AML-193 (cell line): ENCODE measurements around the gene PPP2R5C.
A peak's percentile ranks its signal among the peaks of the same experiment; 100 is the strongest.
"Not testable (repeated sequence)": the region's sequence is repeated elsewhere in the genome, so short reads cannot be mapped to it uniquely, and the experiment has no call there.

Source experiments
- DNase-seq, 2 experiments: peaks; one replicate each; lab custom pipeline; 2025; lab: John Stamatoyannopoulos, UW

The PPP2R5C gene

GRCh38 chr14:101727611-101728366 lies 33.7 kb upstream of the PPP2R5C start:
- no peak for DNase-seq

GRCh38 chr14:101728367-101728742 lies 33.2 kb upstream of the PPP2R5C start:
- DNase-seq = no peak

- no peak for DNase-seq
Measured at GRCh38 chr14:101729382-101729781, 32.1 kb upstream of the PPP2R5C start.

- not testable (repeated sequence) for DNase-seq
Measured at GRCh38 chr14:101730157-101730556, 31.4 kb upstream of the PPP2R5C start.

- DNase-seq = no peak
Measured at GRCh38 chr14:101730626-101731186, 30.8 kb upstream of the PPP2R5C start.

- DNase-seq = peak; percentile 98 to 99
Measured at GRCh38 chr14:101731187-101732080, 30.1 kb upstream of the PPP2R5C start.

- DNase-seq = no peak
Measured at GRCh38 chr14:101732118-101732517, 29.4 kb upstream of the PPP2R5C start.

GRCh38 chr14:101733211-101733610 lies 28.3 kb upstream of the PPP2R5C start:
- no peak for DNase-seq

- DNase-seq = no peak
Measured at GRCh38 chr14:101734246-101734847, 27.2 kb upstream of the PPP2R5C start.

- DNase-seq = no peak
Measured at GRCh38 chr14:101735453-101735852, 26.1 kb upstream of the PPP2R5C start.

GRCh38 chr14:101736071-101736470 lies 25.4 kb upstream of the PPP2R5C start:
- no peak for DNase-seq

GRCh38 chr14:101736585-101736984 lies 24.9 kb upstream of the PPP2R5C start:
- no peak for DNase-seq

- peak in 1 of 2 experiments; percentile 57 for DNase-seq
Measured at GRCh38 chr14:101737414-101738339, 23.8 kb upstream of the PPP2R5C start.

- DNase-seq = no peak
Measured at GRCh38 chr14:101738703-101739320, 22.7 kb upstream of the PPP2R5C start.

GRCh38 chr14:101739446-101740141 lies 21.9 kb upstream of the PPP2R5C start:
- no peak for DNase-seq

GRCh38 chr14:101740981-101741380 lies 20.5 kb upstream of the PPP2R5C start:
- DNase-seq = no peak

- DNase-seq = no peak
Measured at GRCh38 chr14:101743701-101744100, 17.8 kb upstream of the PPP2R5C start.

GRCh38 chr14:101744382-101744781 lies 17.1 kb upstream of the PPP2R5C start:
- DNase-seq = not testable (repeated sequence)

- not testable (repeated sequence) for DNase-seq
Measured at GRCh38 chr14:101749756-101750155, 11.8 kb upstream of the PPP2R5C start.

GRCh38 chr14:101754893-101755292 lies 6.6 kb upstream of the PPP2R5C start:
- no peak for DNase-seq
